GM21737 (cell line): Measurements from ENCODE around the gene MTNR1A.

Source experiments
- ATAC-seq: cut with Tn5 transposase; IDR thresholded peaks from one replicate; pipeline ENCODE4 v1.9.1; 2021; ENCODE audit warnings: mild to moderate bottlenecking, moderate library complexity; ENCODE audit not compliant: unreplicated experiment

MTNR1A gene

DNA sequence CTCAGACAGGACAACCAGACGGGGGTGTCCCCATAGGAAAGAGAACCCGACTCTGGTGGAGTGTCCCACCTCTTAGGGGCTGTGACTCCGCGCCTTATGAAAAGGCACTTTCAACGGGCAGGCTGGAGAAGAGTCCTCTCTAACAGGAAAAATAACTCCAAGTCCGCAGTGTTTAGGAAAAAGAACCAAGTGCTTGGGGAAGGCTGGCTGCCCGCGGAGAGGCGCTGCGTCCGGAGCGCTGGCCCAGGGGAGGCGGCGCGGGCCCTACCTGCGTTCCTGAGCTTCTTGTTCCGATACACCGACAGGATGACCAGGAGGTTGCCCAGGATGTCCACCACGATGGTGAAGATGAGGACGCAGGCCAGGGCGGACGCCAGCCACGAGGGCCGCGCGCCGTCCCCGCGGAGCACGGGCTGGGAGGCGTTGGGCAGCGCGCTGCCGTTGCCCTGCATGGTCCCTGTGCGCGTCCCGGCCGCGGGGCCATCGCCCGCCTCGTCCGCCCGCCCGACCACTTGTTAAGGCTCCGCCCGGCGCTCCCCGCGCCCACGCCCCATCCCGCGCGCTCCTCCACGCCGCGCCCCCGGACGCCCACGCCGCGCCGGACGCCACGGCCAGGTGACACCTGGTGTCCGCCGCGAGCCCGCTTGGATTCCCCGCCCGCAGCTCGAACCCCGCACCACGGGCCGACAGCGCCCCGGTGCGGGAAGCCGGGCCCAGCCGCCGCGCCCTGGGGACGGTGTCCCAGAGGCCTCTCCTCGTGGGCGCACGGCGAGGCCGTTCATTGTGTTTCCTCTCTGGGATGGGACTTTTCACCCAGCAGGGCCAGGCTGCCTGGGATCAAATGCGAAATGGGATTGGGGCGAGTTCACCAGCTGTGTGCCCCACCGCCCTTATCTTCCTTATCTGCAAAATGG lies at the start of gene MTNR1A:
TSS of gene MTNR1A (minus strand) at position 654 of the 914 bp plus-strand sequence. CDS start at position 452, 202 bp downstream.
- no peak for ATAC-seq

- ATAC-seq, result no peak
These were observed 48.9 kb upstream of the MTNR1A start for GRCh38 chr4:186604124-186604807.

DNA sequence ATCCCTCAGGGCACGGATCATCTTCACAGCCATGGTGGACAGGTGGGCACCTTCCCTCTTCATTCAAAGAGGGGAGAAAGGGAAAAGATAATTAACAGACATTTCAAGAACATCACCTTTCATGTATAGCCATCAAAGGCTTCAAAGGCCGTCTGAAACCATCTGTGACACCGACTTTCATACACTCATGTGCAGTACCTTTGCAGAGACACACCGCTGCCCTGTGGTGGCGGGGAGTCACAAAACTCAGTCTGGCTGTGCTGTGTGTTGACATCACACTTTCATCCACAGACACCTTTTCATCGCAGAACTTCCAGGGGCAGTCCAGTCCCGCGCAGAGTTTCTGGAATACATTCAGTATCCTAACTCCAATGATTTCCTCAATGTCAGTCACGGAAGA lies 47.6 kb upstream of the MTNR1A start:
- ATAC-seq, result no peak

DNA sequence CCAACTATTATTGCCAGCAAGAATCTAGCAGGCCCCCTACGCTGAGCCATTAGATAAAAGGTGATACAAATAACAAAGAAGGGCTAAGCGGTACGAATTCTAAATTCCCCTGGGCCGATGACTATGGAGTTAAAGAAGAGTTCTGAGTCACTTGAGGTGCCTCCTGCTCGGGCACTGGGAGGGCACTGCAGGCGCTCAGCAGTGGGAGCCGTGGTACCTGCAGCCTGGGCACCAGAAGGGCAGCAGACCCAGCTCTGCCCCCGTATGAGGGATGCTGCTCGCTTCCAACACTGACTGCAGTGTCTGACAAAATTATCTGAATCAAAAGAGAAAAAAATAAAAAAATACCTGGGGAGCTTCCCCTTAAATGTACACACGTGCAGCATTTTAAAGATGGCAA lies 44.1 kb upstream of the MTNR1A start:
- ATAC-seq, result no peak

DNA sequence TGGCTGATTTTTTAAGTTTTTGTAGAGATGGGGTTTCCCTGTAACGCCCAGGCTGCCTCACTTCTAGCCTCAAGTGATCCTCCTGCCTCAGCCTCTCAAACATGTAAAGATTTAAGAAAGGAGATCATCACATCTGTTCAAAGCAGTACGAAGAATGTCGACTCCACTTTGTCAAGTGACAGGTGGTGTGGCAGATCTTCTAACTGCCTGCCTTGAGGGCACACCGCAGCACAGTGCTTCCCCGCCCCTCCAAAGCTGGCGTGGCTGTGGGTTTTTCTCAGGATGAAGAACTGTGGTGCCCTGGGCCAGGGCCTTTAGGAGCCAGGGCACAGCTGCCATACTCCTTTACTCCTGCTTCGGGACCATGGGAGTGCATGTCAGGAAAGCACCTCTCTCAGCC lies 43.3 kb upstream of the MTNR1A start:
- no peak for ATAC-seq

- ATAC-seq, result no peak
These were observed 41.6 kb upstream of the MTNR1A start for GRCh38 chr4:186596850-186597390.

DNA sequence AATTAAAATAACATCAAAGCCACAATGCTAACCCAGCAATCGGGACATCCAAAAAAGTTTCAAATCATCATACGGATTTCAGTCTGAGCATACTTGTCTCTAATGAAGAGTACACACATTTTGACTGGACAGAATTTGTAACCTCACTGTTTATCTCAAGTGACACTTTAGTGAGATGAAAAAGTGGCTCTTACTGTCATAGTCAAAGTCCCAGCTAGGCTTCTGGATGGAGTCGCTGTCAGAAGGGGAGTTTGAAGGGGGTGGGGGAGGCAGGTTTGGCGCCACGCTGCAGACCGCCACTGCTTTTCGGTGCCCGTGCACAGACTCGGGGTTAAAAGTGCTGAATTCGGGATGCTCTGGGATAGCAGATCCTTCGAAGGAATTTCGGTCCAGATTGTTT lies 41.0 kb upstream of the MTNR1A start:
- ATAC-seq, result no peak

DNA sequence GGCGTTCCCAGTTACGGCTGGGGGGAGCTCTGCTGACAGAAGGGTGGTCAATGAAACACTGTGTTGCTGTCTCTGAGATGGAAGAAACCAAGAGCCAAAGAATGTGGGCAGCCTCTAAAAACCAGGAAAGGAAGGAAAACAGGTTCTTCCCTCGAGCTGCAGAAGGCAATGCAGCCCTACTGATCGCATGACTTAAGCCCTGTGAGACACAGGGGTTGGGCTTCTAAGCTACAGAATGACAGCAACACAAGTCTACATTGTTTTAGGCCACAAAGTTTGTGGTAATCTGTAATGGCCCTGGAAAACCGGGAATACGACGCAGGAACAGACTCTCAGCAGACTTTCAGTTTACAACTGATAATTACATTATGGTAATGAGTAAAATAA lies 38.2 kb upstream of the MTNR1A start:
- ATAC-seq, result no peak

- ATAC-seq, result no peak
These were observed 37.7 kb upstream of the MTNR1A start for GRCh38 chr4:186592966-186593586.

- no peak for ATAC-seq
These were observed 37.1 kb upstream of the MTNR1A start for GRCh38 chr4:186592445-186592844.

- ATAC-seq, result no peak
These were observed 36.3 kb upstream of the MTNR1A start for GRCh38 chr4:186591651-186592050.

DNA sequence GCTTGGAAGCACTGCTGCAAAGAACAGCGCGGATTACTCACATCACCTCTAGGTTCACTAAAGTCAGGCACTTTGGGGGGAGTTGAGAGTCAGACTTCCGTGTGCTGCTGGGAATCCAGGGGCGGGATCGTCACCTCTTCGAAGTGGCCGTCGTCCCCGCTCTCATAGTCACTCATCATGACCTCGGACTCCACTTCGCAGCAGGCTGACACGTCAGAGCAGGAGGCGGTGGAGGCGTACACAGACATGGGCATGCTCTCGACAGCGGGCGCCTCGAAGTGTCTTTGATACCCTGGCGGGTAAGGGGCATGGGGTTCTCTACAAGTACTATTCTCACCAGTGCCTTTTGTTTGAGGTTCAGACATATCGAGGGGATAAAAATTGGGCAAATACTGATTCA lies 33.1 kb upstream of the MTNR1A start:
- ATAC-seq, result no peak

GRCh38 chr4:186587416-186588018 lies 32.1 kb upstream of the MTNR1A start:
- no peak for ATAC-seq

GRCh38 chr4:186586205-186586604 lies 30.8 kb upstream of the MTNR1A start:
- no peak for ATAC-seq

GRCh38 chr4:186584912-186585311 lies 29.5 kb upstream of the MTNR1A start:
- ATAC-seq, result no peak

- ATAC-seq, result no peak
These were observed 26.1 kb upstream of the MTNR1A start for GRCh38 chr4:186581421-186581820.

DNA sequence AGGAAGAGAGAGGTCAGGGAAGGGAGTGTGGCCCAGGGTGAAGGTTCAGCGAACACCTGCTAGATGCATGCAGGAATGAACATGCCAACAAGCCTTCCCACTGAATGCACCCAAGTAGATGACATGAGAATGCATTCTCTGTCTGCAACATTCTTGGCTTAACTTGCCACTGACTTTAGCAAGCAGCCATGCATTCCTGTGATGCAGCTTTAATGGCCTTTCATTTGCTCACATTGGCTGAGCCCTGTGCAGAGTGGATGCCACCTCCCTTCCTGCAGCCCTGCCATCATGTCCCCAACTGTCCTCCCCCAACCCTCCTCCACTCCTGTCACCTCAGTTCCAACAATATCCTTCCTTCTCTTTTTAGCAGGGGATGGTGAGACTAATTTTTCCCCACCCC lies 25.3 kb upstream of the MTNR1A start:
- no peak for ATAC-seq

DNA sequence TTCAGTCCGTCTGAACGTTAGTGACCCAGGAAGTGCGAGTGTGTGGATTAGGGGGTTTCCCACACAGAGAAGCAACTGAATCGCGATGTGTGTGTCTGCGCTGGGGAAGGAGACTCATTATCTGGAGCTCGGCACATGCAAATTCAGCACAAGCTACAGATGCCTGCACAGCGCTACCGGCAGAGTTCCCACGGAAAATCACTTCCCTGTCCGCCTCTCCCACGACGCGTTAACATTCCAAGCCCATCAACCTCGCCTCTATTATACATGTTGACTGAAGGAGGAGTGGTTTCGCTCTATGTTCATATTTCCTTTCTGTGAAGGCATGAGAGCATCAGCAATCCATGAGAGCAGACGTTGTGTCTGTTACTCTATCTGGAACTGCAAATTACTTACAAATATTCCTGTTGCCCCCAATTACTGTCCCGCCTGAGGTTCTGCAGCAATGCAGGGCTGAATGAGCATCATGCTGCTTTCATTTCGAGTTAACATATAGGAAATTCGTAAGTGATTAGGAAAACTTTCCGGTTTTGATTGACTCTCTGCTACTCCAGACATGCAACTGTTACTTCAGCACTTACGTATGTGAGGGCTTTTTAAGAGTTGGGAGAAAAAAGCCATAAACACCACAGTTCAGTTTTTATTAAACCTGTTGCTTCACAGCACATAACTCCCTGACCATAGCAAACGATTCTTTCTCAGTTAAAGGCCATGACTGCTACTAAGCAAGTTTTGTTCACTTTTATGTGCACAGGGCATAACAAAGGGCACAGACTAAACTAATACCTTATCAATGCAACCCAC lies 15.0 kb upstream of the MTNR1A start:
- ATAC-seq, result no peak

DNA sequence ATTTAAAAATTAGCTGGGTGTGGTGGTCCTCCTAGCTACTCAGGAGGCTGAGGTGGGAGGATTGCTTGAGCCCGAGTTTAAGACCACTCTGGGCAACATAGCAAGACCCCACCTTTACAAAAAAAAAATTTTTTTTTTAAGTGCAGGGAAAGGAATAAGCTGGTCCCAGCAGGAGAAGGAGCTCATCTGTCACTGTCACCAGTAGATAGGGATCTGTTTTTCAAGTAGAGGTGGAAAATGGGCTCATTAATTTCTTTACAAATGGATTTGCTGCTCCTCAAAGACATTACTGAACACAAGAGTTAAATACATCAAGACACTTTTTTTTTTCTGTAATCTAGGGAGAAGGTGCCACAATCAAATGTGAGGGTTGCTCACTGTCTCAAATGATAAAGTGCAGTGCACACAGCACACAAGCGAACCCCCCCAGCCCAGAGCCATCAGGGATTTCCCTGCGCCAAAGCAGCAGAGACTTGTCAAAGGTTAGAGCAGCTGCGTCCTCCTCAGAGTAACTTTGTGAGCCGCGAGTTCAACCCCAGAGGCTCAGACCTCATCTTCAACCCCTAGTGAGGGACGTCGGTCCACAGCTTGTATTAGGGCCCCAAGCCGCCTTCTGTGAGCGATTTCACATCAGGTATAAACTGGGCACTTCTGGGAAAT lies 14.3 kb upstream of the MTNR1A start:
- ATAC-seq, result no peak

GRCh38 chr4:186566068-186566467 lies 10.7 kb upstream of the MTNR1A start:
- no peak for ATAC-seq
